ENCODE results near the gene NDUFV2. TPM values are rescaled to one million over a fixed set of nuclear protein-coding genes. Genes with fewer than 3 reads are reported as not detected.

NDUFV2 gene
- total RNA-seq, 1 experiment from 2014 or later = 215 TPM

- H3K9me3 ChIP-seq (ENCODE audit: insufficient read depth, low read depth) = no peaks in the 10 kb centered on the region
- H2AFZ ChIP-seq = peak overlapping the region; percentile 24; the same call in 1 of the 2 replicates
- peak overlapping the region; percentile 46 for H3K4me2 ChIP-seq
- peaks cover 19% of the 10 kb centered on the region for H3K4me1 ChIP-seq (replicated peaks; ENCODE audit: insufficient read depth)
- no TSS peak for BruUV-seq (replicated peaks)
- H3K27me3 ChIP-seq (ENCODE audit: insufficient read depth, low read depth) = no peaks in the 10 kb centered on the region
- H3K27ac ChIP-seq = peak overlapping the region; percentile 63
- H4K20me1 ChIP-seq (ENCODE audit: insufficient read depth) = no peaks in the 10 kb centered on the region
- H3K36me3 ChIP-seq (ENCODE audit: low read depth) = no peaks in the 10 kb centered on the region
- TF ChIP-seq, protein P1, sequence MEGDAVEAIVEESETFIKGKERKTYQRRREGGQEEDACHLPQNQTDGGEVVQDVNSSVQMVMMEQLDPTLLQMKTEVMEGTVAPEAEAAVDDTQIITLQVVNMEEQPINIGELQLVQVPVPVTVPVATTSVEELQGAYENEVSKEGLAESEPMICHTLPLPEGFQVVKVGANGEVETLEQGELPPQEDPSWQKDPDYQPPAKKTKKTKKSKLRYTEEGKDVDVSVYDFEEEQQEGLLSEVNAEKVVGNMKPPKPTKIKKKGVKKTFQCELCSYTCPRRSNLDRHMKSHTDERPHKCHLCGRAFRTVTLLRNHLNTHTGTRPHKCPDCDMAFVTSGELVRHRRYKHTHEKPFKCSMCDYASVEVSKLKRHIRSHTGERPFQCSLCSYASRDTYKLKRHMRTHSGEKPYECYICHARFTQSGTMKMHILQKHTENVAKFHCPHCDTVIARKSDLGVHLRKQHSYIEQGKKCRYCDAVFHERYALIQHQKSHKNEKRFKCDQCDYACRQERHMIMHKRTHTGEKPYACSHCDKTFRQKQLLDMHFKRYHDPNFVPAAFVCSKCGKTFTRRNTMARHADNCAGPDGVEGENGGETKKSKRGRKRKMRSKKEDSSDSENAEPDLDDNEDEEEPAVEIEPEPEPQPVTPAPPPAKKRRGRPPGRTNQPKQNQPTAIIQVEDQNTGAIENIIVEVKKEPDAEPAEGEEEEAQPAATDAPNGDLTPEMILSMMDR (conservative IDR thresholded peaks at IDR 0.05) = no peak
- no peak for TF ChIP-seq EZH2 (IDR thresholded peaks at IDR 0.05; ENCODE audit: low read depth)
- peak; percentile 35 to 84 for DNase-seq
- no peaks in the 10 kb centered on the region for H3K9me2 ChIP-seq (ENCODE audit: insufficient read depth)
- no peak overlapping the region; the same call in 1 of the 2 replicates for H3K4me3 ChIP-seq
- CTCF ChIA-PET = no interaction called here
- intact Hi-C loops (cut with micrococcal nuclease; ENCODE audit: unreplicated experiment) = no loop called here
- POLR2A ChIA-PET (ENCODE audit: unreplicated experiment) = interaction anchor here (0.7 kb wide), 1 partner anchor 16 kb away, joined by 6 read pairs; no protein-coding TSS in a partner anchor
- peaks cover 12% of the 10 kb centered on the region for H3F3A ChIP-seq (ENCODE audit: insufficient read depth, low read depth)
- no peaks in the 10 kb centered on the region for H3K79me2 ChIP-seq (ENCODE audit: low read depth)
Observed at GRCh38 chr18:9094307-9095226, 7.9 kb upstream of the NDUFV2 start.

DNA sequence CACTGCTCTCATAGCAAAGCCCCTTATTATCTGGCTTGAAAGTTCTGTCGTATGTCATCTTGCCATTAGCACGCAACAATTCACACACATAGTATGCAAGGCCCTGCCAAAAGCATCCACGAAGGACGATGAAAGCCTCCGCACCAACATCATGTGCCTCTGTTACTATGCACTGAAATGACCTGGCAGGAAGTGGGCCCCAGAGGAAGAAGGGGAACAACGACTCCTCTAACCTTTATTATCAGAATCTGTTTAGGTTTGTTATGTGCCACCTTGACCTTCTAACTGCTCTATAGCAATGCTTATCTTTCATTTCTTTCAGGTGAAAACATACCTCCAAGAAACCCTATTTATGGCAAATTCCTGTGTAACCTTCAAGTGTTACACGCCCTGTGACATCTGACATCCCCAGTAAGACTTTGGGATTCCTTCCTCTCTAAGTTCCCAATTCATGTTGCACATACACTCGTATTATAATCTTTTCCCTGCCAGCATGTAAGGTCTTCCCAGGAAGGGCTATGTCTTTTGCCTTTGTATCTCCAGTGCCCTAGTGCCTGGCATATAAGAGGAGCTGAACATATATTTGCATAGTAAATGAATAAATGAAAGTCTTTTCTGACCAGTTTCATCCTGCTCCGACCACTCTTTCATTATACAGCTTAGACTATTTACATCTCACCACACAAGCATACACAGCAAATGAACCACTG, 7.0 kb upstream of the NDUFV2 start:
- H3K36me3 ChIP-seq (ENCODE audit: low read depth) = no peaks in the 10 kb centered on the region
- CTCF ChIA-PET = no interaction called here

DNA sequence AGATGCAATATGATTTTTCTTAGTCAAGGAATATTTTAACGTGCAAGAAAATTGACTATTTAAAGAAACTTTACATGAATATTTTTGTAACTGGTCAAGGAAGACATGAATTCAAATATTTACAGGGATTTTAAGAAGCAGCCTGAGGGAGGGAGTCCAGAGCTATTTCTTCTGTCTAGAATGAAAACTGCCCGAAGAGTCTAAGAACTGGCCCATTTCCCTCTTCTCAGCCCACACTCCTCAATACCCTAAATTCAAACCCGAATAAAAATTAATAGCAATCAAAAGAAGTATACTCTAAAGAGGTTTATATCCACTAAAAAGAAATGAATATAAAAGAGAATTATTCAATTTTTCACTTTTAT, 6.5 kb upstream of the NDUFV2 start:
- TF ChIP-seq, protein P1 (conservative IDR thresholded peaks at IDR 0.05) = no peak
- no peak for TF ChIP-seq EZH2 (IDR thresholded peaks at IDR 0.05; ENCODE audit: low read depth)
- no peaks in the 10 kb centered on the region for H3K27me3 ChIP-seq (ENCODE audit: insufficient read depth, low read depth)
- peaks cover 12% of the 10 kb centered on the region for H3F3A ChIP-seq (ENCODE audit: insufficient read depth, low read depth)
- no peak for DNase-seq
- CTCF ChIA-PET = no interaction called here
- POLR2A ChIA-PET (ENCODE audit: unreplicated experiment) = interaction anchor here (0.6 to 0.7 kb wide), 2 partner anchors 22 to 648 kb away, joined by 4 to 9 read pairs; no protein-coding TSS in a partner anchor
- H3K36me3 ChIP-seq (ENCODE audit: low read depth) = no peaks in the 10 kb centered on the region
- no peaks in the 10 kb centered on the region for H3K79me2 ChIP-seq (ENCODE audit: low read depth)
- H3K27ac ChIP-seq = no peak overlapping the region
- no peak overlapping the region for H2AFZ ChIP-seq
- intact Hi-C loops (cut with micrococcal nuclease; ENCODE audit: unreplicated experiment) = no loop called here
- no peaks in the 10 kb centered on the region for H3K9me3 ChIP-seq (ENCODE audit: insufficient read depth, low read depth)
- H3K4me2 ChIP-seq = no peak overlapping the region
- peaks cover 19% of the 10 kb centered on the region for H3K4me1 ChIP-seq (replicated peaks; ENCODE audit: insufficient read depth)
- H3K9me2 ChIP-seq (ENCODE audit: insufficient read depth) = no peaks in the 10 kb centered on the region
- H4K20me1 ChIP-seq (ENCODE audit: insufficient read depth) = no peaks in the 10 kb centered on the region
- no peak overlapping the region for H3K4me3 ChIP-seq
- BruUV-seq (replicated peaks) = no TSS peak

More for the DNA sequence above, 7.0 kb upstream of the NDUFV2 start:
- Histone ChIP-seq H3K27ac (0 out of 2 replicates have a peak overlapping the region, but pooled peaks have one; percentile 63), H3K4me3 (no peak overlapping the region), H3K79me2 (ENCODE audit: low read depth) (no peaks in the 10 kb centered on the region), H3K27me3 (ENCODE audit: insufficient read depth, low read depth) (no peaks in the 10 kb centered on the region), H3F3A (ENCODE audit: insufficient read depth, low read depth) (peaks cover 12% of the 10 kb centered on the region), H3K4me1 (replicated peaks; ENCODE audit: insufficient read depth) (peaks cover 19% of the 10 kb centered on the region), H4K20me1 (ENCODE audit: insufficient read depth) (no peaks in the 10 kb centered on the region), H2AFZ (no peak overlapping the region), H3K9me2 (ENCODE audit: insufficient read depth) (no peaks in the 10 kb centered on the region), H3K9me3 (ENCODE audit: insufficient read depth, low read depth) (no peaks in the 10 kb centered on the region), H3K4me2 (peak overlapping the region; percentile 46)
- POLR2A ChIA-PET (ENCODE audit: unreplicated experiment) = interaction anchor here (0.6 to 0.7 kb wide), 3 partner anchors 17 to 648 kb away, joined by 4 to 9 read pairs (median 6); no protein-coding TSS in a partner anchor
- TF ChIP-seq EZH2 (IDR thresholded peaks at IDR 0.05; ENCODE audit: low read depth) = no peak
- TF ChIP-seq, protein P1 (conservative IDR thresholded peaks at IDR 0.05) = no peak
- BruUV-seq (replicated peaks) = no TSS peak
- no peak for DNase-seq
- intact Hi-C loops (cut with micrococcal nuclease; ENCODE audit: unreplicated experiment) = no loop called here

Measured in PC-9 (cell line).